HG02571 (cell line): Measurements from ENCODE around the gene MAPK8IP1.

Source experiments
- ATAC-seq: cut with Tn5 transposase; IDR thresholded peaks from one replicate; pipeline ENCODE4 v1.9.1; 2021; ENCODE audit warnings: mild to moderate bottlenecking, moderate library complexity; ENCODE audit not compliant: unreplicated experiment

The MAPK8IP1 gene

DNA sequence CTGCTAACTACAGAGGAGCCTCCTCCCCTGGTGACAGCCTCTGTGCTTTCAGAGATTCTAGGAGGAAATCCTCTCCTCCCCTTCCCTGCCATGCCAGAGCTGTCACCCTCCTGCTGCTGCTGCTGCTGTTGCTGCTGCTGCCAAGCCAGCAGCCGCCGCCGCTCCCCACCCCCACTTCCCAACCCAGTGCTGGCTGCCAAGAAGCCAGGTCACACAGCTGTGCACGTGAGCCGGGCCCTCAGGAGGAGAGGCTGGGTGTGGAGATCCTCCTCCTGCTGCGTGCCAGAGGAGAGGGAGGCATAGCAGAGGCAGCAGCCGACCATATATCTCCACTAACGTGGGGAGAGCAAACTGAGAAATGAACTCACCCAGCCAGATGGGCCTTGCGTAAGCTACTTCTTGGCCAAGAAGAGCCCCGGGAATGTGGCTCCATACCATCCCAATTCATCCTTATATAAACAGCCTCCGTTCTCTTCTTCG lies 25.8 kb upstream of the MAPK8IP1 start:
- no peak for ATAC-seq

DNA sequence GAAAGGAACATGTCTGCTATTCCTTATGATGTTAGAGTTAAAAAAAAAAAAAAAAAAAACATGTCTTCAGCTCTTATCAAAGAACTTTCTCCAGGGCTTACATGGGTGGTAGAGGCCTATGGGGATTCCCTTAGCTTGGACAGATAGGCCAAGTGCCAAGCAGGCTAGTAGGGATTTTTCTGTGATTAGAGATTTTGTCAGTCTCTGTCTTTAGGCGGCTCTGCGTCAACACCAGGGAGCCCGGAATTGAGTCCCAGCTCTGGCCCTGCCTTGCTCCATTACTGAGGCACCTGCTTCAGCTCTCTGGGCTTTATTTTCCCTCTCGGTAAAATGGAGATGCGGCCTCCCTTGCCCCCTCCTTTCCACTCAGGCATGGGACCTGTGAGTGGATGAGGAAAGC lies 25.1 kb upstream of the MAPK8IP1 start:
- no peak for ATAC-seq

DNA sequence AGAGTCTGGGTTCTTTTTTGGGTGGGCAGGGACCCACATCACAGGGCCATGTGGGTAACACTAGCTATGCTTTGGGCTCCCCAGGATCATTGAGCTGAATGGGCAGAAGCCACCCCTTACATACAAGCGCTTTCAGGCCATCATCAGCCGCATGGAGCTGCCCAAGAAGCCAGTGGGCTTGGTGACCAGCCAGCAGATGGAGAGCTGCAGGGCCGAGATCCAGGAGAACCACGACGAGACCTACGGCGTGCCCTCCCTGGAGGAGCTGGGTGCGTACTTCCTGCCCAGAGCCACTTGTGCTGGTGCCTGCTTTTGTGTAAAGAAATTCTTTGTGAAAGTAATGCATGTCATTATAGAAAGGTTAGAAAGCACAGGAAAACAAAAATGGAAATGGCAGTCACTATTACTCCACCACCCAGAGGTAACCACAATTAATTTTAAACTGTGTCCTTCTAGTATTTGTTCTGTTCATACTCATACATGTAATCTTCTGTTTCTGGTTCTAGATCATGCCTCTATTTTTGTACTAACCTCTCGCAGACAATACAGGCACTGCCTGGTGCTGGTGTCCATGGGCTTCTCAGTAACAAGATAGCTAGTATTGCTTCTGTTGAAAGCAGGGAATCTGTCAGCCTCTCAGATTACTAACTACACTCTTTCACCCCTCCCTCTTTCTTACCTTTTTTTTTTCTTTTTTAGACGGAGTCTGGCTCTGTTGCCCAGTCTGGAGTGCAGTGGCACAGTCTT lies 24.5 kb upstream of the MAPK8IP1 start:
- ATAC-seq, result no peak

GRCh38 chr11:45864041-45864440 lies 21.4 kb upstream of the MAPK8IP1 start:
- ATAC-seq, result no peak

- ATAC-seq, result no peak
These were observed 15.9 kb upstream of the MAPK8IP1 start for GRCh38 chr11:45869551-45869950.

DNA sequence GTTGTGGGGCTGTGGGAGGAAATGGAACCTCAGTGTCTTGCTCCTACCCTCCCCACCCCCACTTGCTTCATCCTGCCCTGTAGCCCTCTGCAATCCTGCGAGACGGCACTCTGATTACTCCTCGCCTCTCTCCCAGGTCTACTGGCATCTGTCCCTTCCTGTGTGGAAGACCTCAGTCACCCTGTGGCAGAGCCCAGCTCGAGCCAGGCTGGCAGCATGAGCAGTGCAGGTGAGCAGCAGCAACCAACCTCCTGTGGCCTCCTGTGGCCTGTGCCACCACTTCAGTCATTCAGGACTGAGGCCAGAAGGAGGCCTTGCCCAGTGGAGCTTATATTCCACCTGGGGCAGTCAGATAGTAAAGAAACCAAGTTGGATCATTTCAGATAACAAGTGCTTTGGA lies 14.7 kb upstream of the MAPK8IP1 start:
- no peak for ATAC-seq

DNA sequence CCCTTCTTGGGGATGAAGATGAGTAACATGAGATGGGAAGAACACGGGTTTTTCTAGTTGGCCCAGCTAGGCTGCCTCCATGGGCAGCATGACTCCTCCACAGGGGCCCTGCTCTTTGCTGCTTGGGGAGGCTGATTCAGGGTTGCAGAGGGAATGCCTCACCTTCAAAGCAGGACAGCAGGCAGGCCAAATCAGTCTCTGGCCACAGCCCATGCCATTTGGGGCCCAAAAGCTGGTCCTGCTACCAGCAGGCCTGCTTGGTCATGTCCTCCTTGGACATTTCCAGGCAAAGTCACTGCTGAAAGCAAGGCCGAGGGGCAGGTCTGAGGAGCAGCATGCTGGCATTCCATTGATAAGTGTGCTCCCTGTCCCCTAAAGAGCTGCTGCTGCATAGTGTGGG lies 13.8 kb upstream of the MAPK8IP1 start:
- no peak for ATAC-seq

- no peak for ATAC-seq
These were observed 12.6 kb upstream of the MAPK8IP1 start for GRCh38 chr11:45872651-45873356.

- no peak for ATAC-seq
These were observed 9.1 kb upstream of the MAPK8IP1 start for GRCh38 chr11:45876401-45876800.

- ATAC-seq, result no peak
These were observed 8.2 kb upstream of the MAPK8IP1 start for GRCh38 chr11:45877221-45877620.

GRCh38 chr11:45877845-45878244 lies 7.6 kb upstream of the MAPK8IP1 start:
- no peak for ATAC-seq

- no peak for ATAC-seq
These were observed 5.4 kb upstream of the MAPK8IP1 start for GRCh38 chr11:45879803-45880686.

DNA sequence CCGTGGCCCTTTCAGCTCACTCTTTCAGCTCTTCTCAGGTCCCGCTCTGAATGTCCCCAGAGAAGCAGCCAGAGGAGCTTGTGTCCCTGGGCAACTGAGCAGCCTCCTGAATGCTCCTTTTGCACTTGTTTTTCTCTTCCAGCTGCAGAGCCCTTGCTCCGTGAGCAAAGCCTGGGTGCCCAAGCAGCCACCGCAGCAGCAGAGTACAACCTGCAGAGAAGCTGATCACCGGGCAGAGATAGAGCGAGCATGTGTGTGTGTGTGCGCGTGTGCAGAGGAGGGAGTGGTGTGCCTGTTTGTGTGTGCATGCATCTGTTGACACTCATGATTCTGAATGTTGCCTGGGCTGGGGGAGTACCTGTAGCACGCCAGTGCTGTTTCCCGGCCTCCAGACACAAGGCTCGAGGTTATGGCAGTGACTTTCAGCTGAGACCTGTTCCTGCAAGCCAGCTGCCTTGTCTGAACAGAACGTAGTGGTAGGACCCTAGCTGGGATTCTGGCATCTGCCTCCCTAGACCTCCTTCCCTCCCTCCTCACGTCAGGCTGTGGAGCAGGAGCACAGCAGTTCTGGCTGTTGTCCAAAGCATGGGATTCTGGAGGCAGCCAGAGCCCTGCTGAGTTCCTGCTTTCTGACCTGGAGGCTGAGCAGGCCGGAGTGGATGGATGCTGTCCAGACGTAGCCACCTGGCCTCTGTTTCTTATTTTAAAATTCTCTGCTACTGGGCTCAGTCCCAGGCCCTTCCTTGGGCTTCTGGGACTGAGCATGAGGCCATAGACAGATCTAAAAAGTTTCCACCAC lies 4.5 kb upstream of the MAPK8IP1 start:
- no peak for ATAC-seq

- no peak for ATAC-seq
These were observed 3.6 kb upstream of the MAPK8IP1 start for GRCh38 chr11:45881708-45882368.

GRCh38 chr11:45884596-45885185 lies 760 bp upstream of the MAPK8IP1 start:
- no peak for ATAC-seq

DNA sequence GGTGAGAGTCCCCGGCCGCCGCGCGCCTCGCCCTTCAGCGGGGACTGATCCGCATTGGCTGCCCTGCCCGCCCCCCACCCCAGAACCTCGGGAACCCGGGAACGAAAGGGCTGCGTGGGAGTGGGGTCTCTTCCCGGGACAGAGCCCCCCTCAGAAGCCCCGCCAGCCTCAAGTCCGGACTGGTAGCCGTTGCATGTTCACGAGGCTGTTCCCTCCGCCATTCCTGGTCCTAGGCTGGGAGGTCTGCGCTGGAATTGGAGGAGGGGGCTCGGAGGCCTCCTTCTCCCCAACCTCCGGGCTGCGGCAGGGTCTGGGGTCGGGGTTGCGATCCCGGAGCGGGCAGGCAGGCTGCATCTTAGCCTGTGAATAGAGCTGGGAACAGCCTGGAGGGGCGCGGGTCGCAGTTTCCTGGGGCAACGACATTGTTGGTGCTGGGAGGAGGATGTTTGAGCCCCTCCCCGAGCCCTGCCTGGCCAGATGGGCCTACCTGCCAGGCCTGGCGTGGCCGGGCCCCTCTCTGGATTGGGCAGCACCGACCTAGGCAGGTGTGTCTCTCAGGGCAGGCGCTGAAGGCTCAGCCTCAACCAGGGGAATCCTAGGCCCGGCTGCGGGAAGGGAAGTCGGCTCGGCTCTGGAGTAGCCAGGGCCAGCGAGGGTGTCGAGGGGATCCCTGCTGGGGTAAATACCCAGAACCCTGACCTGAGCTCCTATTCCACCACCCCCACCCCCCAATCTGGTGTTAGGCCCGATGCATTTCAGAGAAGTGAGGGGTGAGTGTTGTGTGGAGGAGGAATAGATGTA lies 670 bp downstream of the MAPK8IP1 start:
- ATAC-seq, result no peak

- ATAC-seq, result no peak
These were observed 1.5 kb downstream of the MAPK8IP1 start for GRCh38 chr11:45886816-45887520.

DNA sequence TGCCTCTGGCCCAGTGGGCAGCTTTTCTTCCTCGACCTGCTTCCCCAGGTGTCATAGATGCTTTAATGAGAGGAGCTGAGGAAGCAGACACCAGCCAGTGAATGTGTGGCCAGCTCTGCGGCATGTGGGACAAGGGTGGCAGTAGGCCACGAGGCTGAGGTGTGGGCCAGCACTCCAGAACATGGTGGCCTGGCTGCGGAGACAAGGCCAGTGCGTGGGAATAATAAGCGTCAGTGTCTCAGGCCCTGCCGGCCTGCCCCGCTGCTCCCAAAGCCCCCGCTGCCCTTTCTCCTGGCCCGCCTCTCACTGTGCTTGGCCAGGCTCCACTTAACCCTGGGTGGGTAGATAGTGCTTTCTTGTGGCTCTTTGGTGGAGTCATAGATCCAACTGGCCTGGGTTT lies 2.1 kb downstream of the MAPK8IP1 start:
- no peak for ATAC-seq
